ENCODE data around the gene HOXD9. TPM values are rescaled to one million over a fixed set of nuclear protein-coding genes. Genes with fewer than 3 reads are reported as not detected.
A peak's percentile ranks its signal among the peaks of the same experiment; 100 is the strongest.

The HOXD9 gene
- total and polyA plus RNA-seq, 2 of the 8 experiments (the other 6 are each of a cell fraction or from before 2014, with no cell fraction given), result not detected

DNA sequence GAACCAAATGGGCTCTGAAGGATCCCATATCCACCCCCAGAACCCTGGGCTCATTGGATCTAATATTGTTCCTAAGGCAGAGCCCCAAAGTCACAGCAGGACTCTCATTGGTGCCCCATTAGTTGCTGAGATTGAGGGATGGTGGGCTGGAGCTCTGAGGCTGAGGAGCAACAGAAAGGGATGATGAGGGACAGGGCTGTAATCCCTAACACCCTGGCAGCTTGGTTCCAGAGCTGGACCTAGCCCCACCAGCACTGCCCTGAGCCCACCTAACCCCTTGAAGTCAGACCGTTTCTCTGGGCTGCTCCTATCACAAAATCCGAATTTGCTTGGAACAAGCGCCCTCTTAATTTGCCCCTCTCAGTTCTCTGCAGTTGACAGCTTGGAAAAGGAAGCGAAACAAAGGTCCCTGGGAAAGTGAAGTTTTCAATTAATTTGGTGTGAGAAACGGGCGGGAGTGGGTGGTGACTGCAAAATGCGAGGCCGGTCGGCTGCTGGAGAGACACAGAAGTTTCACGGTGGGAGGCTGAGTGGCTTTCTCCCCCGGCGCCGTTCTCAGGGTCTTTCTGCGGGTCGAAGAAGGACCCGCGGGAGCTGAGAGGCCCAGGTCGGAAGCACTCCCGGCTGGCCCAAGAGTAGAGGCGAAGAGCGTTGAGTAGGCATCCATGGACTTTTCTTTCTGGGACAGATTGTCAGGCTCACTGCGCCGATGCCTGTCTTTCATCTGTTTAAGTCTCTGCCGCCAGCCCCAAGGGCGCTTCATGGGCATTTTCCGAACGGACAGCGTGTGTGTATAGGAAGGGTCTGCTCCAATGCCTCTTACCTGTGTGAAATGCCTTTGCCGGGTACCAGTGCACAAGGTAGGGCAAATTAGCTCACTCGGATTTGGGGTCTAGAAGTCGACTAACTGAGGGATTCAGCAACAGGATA lies 30.9 kb upstream of the HOXD9 start:
- 9% methylated on average over 31 of the region's 31 CpGs; no CpG with 5 or more reads in 1 of the 2 experiments for whole genome bisulfite sequencing, 2 experiments (ENCODE audit: extremely low coverage in 1 of 2, insufficient coverage in 1 of 2, insufficient read length in 1 of 2, insufficient replicate concordance in 2 of 2, low coverage in 1 of 2, low lambda C conversion rate in 2 of 2, missing lambda C conversion rate in 1 of 2)
- FAIRE-seq (no peak), DNase-seq (ENCODE audit: low read depth in 1 of 2, low spot score in 2 of 2) (peak in 1 of 2 experiments; percentile 49)
- Histone ChIP-seq H4K91ac (replicated peaks; ENCODE audit: insufficient read length, low read length) (no peak overlapping the region), H3K27me3 (replicated peaks in 1 of 4; ENCODE audit: control insufficient read depth in 3 of 4, extremely low read depth in 1 of 4, insufficient read depth in 3 of 4, low read length in 3 of 4) (peaks cover 90 to 99% (median 95%) of the 10 kb centered on the region in 4 experiments), H3K4me2 (ENCODE audit: insufficient read depth in 1 of 2, low read depth in 2 of 2, low read length in 2 of 2) (peak overlapping the region; percentile 20 to 66; a peak in 3 of 4 replicates), H3K4ac (replicated peaks; ENCODE audit: insufficient read length, low read depth, low read length) (no peak overlapping the region), H4K8ac (ENCODE audit: extremely low read depth, insufficient read depth, low read length) (no peak overlapping the region), H3K23ac (ENCODE audit: insufficient read length) (no peak overlapping the region), H2BK12ac (ENCODE audit: low read depth, low read length) (peak overlapping the region; percentile 62; the same call in 1 of the 2 replicates), H3K18ac (ENCODE audit: extremely low read depth, low read length) (no peak overlapping the region), H3K9ac (replicated peaks in 1 of 4; ENCODE audit: extremely low read depth in 1 of 4, low read depth in 3 of 4, low read length in 3 of 4) (no peak overlapping the region), H3K36me3 (ENCODE audit: control insufficient read depth in 2 of 4, insufficient read depth in 4 of 4, low read length in 3 of 4) (peaks cover 0 to 5% (median 0%) of the 10 kb centered on the region in 4 experiments; a peak in 1 of 8 replicates), H2BK120ac (replicated peaks; ENCODE audit: low read depth, low read length) (no peak overlapping the region), H3K56ac (replicated peaks; ENCODE audit: insufficient read length, low read depth, low read length) (no peak overlapping the region), H2BK5ac (ENCODE audit: low read depth, low read length) (no peak overlapping the region), H3K4me3 (ENCODE audit: extremely low read depth in 1 of 4, insufficient read depth in 2 of 4, low read depth in 3 of 4, low read length in 4 of 4) (0 out of 8 replicates have a peak overlapping the region, but pooled peaks of 1 of the 4 experiments have one; percentile 7), H2BK15ac (ENCODE audit: low read length) (0 out of 2 replicates have a peak overlapping the region, but pooled peaks have one; percentile 4), H4K5ac (ENCODE audit: insufficient read length, low read depth, low read length) (no peak overlapping the region), H2BK20ac (ENCODE audit: low read length) (no peak overlapping the region), H4K20me1 (replicated peaks in 1 of 2; ENCODE audit: control insufficient read depth in 1 of 2, insufficient read depth in 2 of 2, low read length in 2 of 2) (peaks cover 19 to 35% of the 10 kb centered on the region in 2 experiments), H3K79me2 (ENCODE audit: control insufficient read depth in 1 of 2, insufficient read depth in 2 of 2, low read length in 2 of 2) (no peaks in the 10 kb centered on the region), H3K9me3 (ENCODE audit: insufficient read depth in 2 of 2, low read depth in 1 of 2, low read length in 1 of 2) (no peaks in the 10 kb centered on the region; a peak in 1 of 4 replicates), H3K79me1 (ENCODE audit: low read depth, low read length) (no peaks in the 10 kb centered on the region), H2AFZ (ENCODE audit: low read length) (no peak overlapping the region), H2AK5ac (ENCODE audit: low read depth, low read length) (no peak overlapping the region), H3K14ac (ENCODE audit: insufficient read length) (no peak overlapping the region), H3K23me2 (ENCODE audit: low read depth, low read length) (peaks cover 3% of the 10 kb centered on the region; the same call in 1 of the 2 replicates), H3K4me1 (replicated peaks in 1 of 4; ENCODE audit: control insufficient read depth in 3 of 4, insufficient read depth in 4 of 4, low read length in 3 of 4) (peaks cover 0 to 17% (median 10%) of the 10 kb centered on the region in 4 experiments; a peak in 6 of 7 replicates), H3K27ac (ENCODE audit: low read depth, low read length) (no peak overlapping the region)
- POLR2A ChIA-PET (ENCODE audit: partially characterized antibody), result no interaction called here
- CTCF ChIA-PET (ENCODE audit: partially characterized antibody), result interaction anchor here (0.6 to 2.5 kb wide), 5 partner anchors 8 to 84 kb away, joined by 3 to 12 read pairs (median 3); no protein-coding TSS in a partner anchor
- TF ChIP-seq CEBPB (IDR thresholded peaks at IDR 0.05; ENCODE audit: low read depth, low read length) (no peak), SUZ12 (IDR thresholded peaks at IDR 0.05; ENCODE audit: low read length) (peak; percentile 99), TAF7 (optimal IDR thresholded peaks at IDR 0.05; ENCODE audit: borderline replicate concordance, low read depth, low read length) (no peak), SIX5 (IDR thresholded peaks at IDR 0.05; ENCODE audit: low read depth, low read length) (no peak), NRF1 (IDR thresholded peaks at IDR 0.05; ENCODE audit: low read depth, low read length) (no peak), EP300 (IDR thresholded peaks at IDR 0.05; ENCODE audit: borderline replicate concordance in 1 of 2, low read depth in 2 of 2, low read length in 2 of 2) (no peak), RNF2 (IDR thresholded peaks at IDR 0.05; ENCODE audit: borderline replicate concordance, low read depth, low read length, missing control alignments, poor library complexity, severe bottlenecking) (peak; percentile 98)
- TF ChIP-seq, protein P1, sequence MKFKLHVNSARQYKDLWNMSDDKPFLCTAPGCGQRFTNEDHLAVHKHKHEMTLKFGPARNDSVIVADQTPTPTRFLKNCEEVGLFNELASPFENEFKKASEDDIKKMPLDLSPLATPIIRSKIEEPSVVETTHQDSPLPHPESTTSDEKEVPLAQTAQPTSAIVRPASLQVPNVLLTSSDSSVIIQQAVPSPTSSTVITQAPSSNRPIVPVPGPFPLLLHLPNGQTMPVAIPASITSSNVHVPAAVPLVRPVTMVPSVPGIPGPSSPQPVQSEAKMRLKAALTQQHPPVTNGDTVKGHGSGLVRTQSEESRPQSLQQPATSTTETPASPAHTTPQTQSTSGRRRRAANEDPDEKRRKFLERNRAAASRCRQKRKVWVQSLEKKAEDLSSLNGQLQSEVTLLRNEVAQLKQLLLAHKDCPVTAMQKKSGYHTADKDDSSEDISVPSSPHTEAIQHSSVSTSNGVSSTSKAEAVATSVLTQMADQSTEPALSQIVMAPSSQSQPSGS (IDR thresholded peaks at IDR 0.05; ENCODE audit: low read length), result no peak
